OCI-LY7 (cell line): ENCODE measurements around the gene CHST9. TPM values are rescaled to one million over a fixed set of nuclear protein-coding genes. Genes with fewer than 3 reads are reported as not detected.

Source experiments
- BruUV-seq: library from RNA; stranded (reverse); fragments of 400-500 nt; replicated peaks from 2 replicates; lab custom pipeline; 2021; lab: Mats Ljungman, UMichigan
- CTCF ChIA-PET: fragments of 300-600 bp; sonication (Branson Sonifier 250); formaldehyde crosslinking; loops from one replicate; lab custom pipeline; 2022; ENCODE audit warnings: antibody characterized with exemption; ENCODE audit not compliant: unreplicated experiment; lab: Charles Lee
- POLR2A ChIA-PET: fragments of 300-600 bp; sonication (Branson Sonifier 250); formaldehyde crosslinking; loops from one replicate; lab custom pipeline; 2022; ENCODE audit warnings: antibody characterized with exemption; lab: Charles Lee
- DNase-seq: peaks from one replicate; pipeline ENCODE4 v3.0.0-alpha.2; 2015; ENCODE audit warnings: low spot score
- H2AFZ ChIP-seq: fragments of 200-600 bp; sonication (generic), shearing (Covaris generic); 2 replicates; pipeline ENCODE4 v1.6.1; 2014; ENCODE audit warnings: mild to moderate bottlenecking, antibody characterized with exemption, low read length, moderate library complexity
- H3K27ac ChIP-seq: fragments of 200-600 bp; sonication (generic); 2 replicates; pipeline ENCODE4 v1.5.1; 2014; ENCODE audit warnings: mixed run types, low read depth, mild to moderate bottlenecking, moderate library complexity, low read length, inconsistent platforms; ENCODE audit not compliant: poor library complexity, severe bottlenecking
- H3K36me3 ChIP-seq: fragments of 200-600 bp; sonication (generic); 2 replicates; pipeline ENCODE4 v1.6.1; 2014; ENCODE audit warnings: mild to moderate bottlenecking, antibody characterized with exemption, low read length, moderate library complexity, mixed read lengths; ENCODE audit not compliant: insufficient read depth
- H3K4me1 ChIP-seq: fragments of 200-600 bp; sonication (generic); 2 replicates; pipeline ENCODE4 v1.5.1; 2014; ENCODE audit warnings: mild to moderate bottlenecking, low read length; ENCODE audit not compliant: insufficient read depth, poor library complexity, severe bottlenecking
- H3K4me2 ChIP-seq: fragments of 200-600 bp; sonication (generic); 2 replicates; pipeline ENCODE4 v1.6.1; 2014; ENCODE audit warnings: mild to moderate bottlenecking, low read length
- H3K4me3 ChIP-seq: fragments of 200-600 bp; sonication (generic); 2 replicates; pipeline ENCODE4 v1.5.1; 2014; ENCODE audit warnings: mild to moderate bottlenecking, low read depth, low read length; ENCODE audit not compliant: poor library complexity, severe bottlenecking
- H3K79me2 ChIP-seq: fragments of 200-600 bp; sonication (generic); 2 replicates; pipeline ENCODE4 v1.6.1; 2016; ENCODE audit warnings: low read depth, mild to moderate bottlenecking, low read length, moderate library complexity, mixed read lengths; ENCODE audit not compliant: insufficient read depth
- H3K9me2 ChIP-seq: fragments of 200-600 bp; sonication (generic); 2 replicates; pipeline ENCODE4 v1.6.1; 2016; ENCODE audit warnings: mild to moderate bottlenecking, low read length, mixed read lengths; ENCODE audit not compliant: insufficient read depth
- H3K9me3 ChIP-seq: fragments of 200-600 bp; sonication (generic); 2 replicates; pipeline ENCODE4 v1.6.1; 2014; ENCODE audit warnings: mild to moderate bottlenecking, mixed run types, low read length, mixed read lengths
- H4K20me1 ChIP-seq: fragments of 200-600 bp; sonication (generic); 2 replicates; pipeline ENCODE4 v1.6.1; 2014; ENCODE audit warnings: mild to moderate bottlenecking, antibody characterized with exemption, low read length, moderate library complexity, mixed read lengths; ENCODE audit not compliant: insufficient read depth
- CTCF ChIP-seq: fragments of 200-600 bp; sonication (generic); conservative IDR thresholded peaks from 2 replicates; pipeline ENCODE4 v1.5.1; 2014; ENCODE audit warnings: mild to moderate bottlenecking, antibody characterized with exemption, low read length, moderate library complexity, mixed read lengths
- EZH2phosphoT487 ChIP-seq: fragments of 200-600 bp; sonication (generic); IDR thresholded peaks from 2 replicates; pipeline ENCODE4 v1.6.1; 2018; ENCODE audit warnings: low read depth, borderline replicate concordance, mild to moderate bottlenecking, mixed run types, antibody characterized with exemption, low read length, moderate library complexity, mixed read lengths
- intact Hi-C: fragments of 100-400 bp; cut with micrococcal nuclease; formaldehyde crosslinking; loops from one replicate; pipeline ENCODE4 v1.10.0; 2022; ENCODE audit not compliant: unreplicated experiment
- total RNA-seq, 2 experiments: library from RNA; depleted of rRNA in 1 of 2; stranded (reverse); fragments of >200 nt in 1 of 2; shearing (Covaris generic) in 1 of 2; gene quantifications; 2 replicates each; pipeline ENCODE4 v1.2.3, GENCODE V29; 2014 to 2022

Gene CHST9
- total RNA-seq, 2 experiments from 2014 or later, result not detected

GRCh38 chr18:26869640-26870039 is 315.5 kb downstream of the CHST9 start:
- intact Hi-C loops, result no loop called here
- Histone ChIP-seq H2AFZ (no peak overlapping the region), H3K9me2 (no peaks in the 10 kb centered on the region), H3K27ac (no peak overlapping the region), H3K36me3 (no peaks in the 10 kb centered on the region), H3K79me2 (no peaks in the 10 kb centered on the region), H3K4me3 (no peak overlapping the region), H3K4me1 (no peaks in the 10 kb centered on the region), H3K9me3 (no peaks in the 10 kb centered on the region), H4K20me1 (no peaks in the 10 kb centered on the region), H3K4me2 (no peak overlapping the region)
- TF ChIP-seq EZH2phosphoT487, result no peak
- TF ChIP-seq CTCF, result no peak
- no TSS peak for BruUV-seq
- DNase-seq, result no peak
- POLR2A ChIA-PET, result interaction anchor here (0.6 kb wide), 1 partner anchor 159 kb away, joined by 3 read pairs; no protein-coding TSS in a partner anchor
- CTCF ChIA-PET, result no interaction called here

GRCh38 chr18:26868968-26869586 is 316.0 kb downstream of the CHST9 start:
- POLR2A ChIA-PET, result interaction anchor here (0.6 kb wide), 1 partner anchor 158 kb away, joined by 3 read pairs; no protein-coding TSS in a partner anchor

More at GRCh38 chr18:26868968-26869586, 316.0 kb downstream of the CHST9 start:
- no peaks in the 10 kb centered on the region for H3K9me3 ChIP-seq
- H3K4me1 ChIP-seq, result no peaks in the 10 kb centered on the region
- DNase-seq, result no peak
- no peak overlapping the region for H3K4me2 ChIP-seq
- intact Hi-C loops, result no loop called here
- H3K27ac ChIP-seq, result no peak overlapping the region
- BruUV-seq, result no TSS peak
- H4K20me1 ChIP-seq, result no peaks in the 10 kb centered on the region
- H3K4me3 ChIP-seq, result no peak overlapping the region
- no peaks in the 10 kb centered on the region for H3K36me3 ChIP-seq
- no peaks in the 10 kb centered on the region for H3K9me2 ChIP-seq
- no peak for TF ChIP-seq EZH2phosphoT487
- TF ChIP-seq CTCF, result no peak
- no peaks in the 10 kb centered on the region for H3K79me2 ChIP-seq
- CTCF ChIA-PET, result no interaction called here
- H2AFZ ChIP-seq, result no peak overlapping the region
